Endodermal cell (in vitro differentiated cells): ENCODE data around the gene APOBR. TPM values are rescaled to one million over a fixed set of nuclear protein-coding genes. Genes with fewer than 3 reads are reported as not detected.
"Not testable (repeated sequence)": the region's sequence is repeated elsewhere in the genome, so short reads cannot be mapped to it uniquely, and the experiment has no call there.

ENCODE experiments used
- DNase-seq: peaks from one replicate; pipeline ENCODE4 v3.0.0-alpha.2; 2017
- H3K27ac ChIP-seq: 2 replicates; pipeline ENCODE4 v1.5.1; 2013; ENCODE audit warnings: mild to moderate bottlenecking, low read depth, low read length, moderate library complexity
- H3K27me3 ChIP-seq: 2 replicates; pipeline ENCODE4 v1.6.1; 2013; ENCODE audit warnings: mild to moderate bottlenecking, low read length, moderate library complexity; ENCODE audit not compliant: insufficient read depth, control insufficient read depth, poor library complexity, severe bottlenecking
- H3K36me3 ChIP-seq: 2 replicates; pipeline ENCODE4 v1.7.0; 2013; ENCODE audit warnings: mild to moderate bottlenecking, low read length, moderate library complexity; ENCODE audit not compliant: control insufficient read depth, insufficient read depth
- H3K4me1 ChIP-seq: one replicate; pipeline ENCODE4 v1.7.0; 2013; ENCODE audit warnings: low read length; ENCODE audit not compliant: control insufficient read depth, insufficient read depth
- H3K4me3 ChIP-seq: 2 replicates; pipeline ENCODE4 v1.5.1; 2013; ENCODE audit warnings: mild to moderate bottlenecking, low read length, moderate library complexity
- H3K9ac ChIP-seq: 2 replicates; pipeline ENCODE4 v1.6.1; 2013; ENCODE audit warnings: mild to moderate bottlenecking, low read length, moderate library complexity; ENCODE audit not compliant: poor library complexity, severe bottlenecking; ENCODE audit errors: extremely low read depth
- H3K9me3 ChIP-seq: 2 replicates; pipeline ENCODE4 v1.6.1; 2013; ENCODE audit warnings: mild to moderate bottlenecking, low read length, moderate library complexity; ENCODE audit not compliant: control insufficient read depth
- H3K27ac Mint-ChIP-seq: 2 replicates; pipeline ENCODE4 v1.8.0; 2020; ENCODE audit warnings: mixed read lengths
- H3K27me3 Mint-ChIP-seq: 2 replicates; pipeline ENCODE4 v1.8.0; 2021; ENCODE audit warnings: mild to moderate bottlenecking, mixed read lengths; ENCODE audit not compliant: insufficient read depth
- H3K36me3 Mint-ChIP-seq: 2 replicates; pipeline ENCODE4 v1.8.0; 2020; ENCODE audit warnings: low read depth, mixed read lengths
- H3K4me1 Mint-ChIP-seq: 2 replicates; pipeline ENCODE4 v1.8.0; 2020; ENCODE audit warnings: mixed read lengths
- H3K4me3 Mint-ChIP-seq: 2 replicates; pipeline ENCODE4 v1.8.0; 2020; ENCODE audit warnings: mild to moderate bottlenecking, moderate library complexity, mixed read lengths
- H3K9me3 Mint-ChIP-seq: 2 replicates; pipeline ENCODE4 v1.8.0; 2020; ENCODE audit warnings: mild to moderate bottlenecking, mixed read lengths
- WGBS, 2 experiments: methylation state at CpG; one replicate each; pipeline versions ENCODE4 v1.1.5 to v1.1.7; 2013; ENCODE audit warnings: missing lambda C conversion rate in 2 of 2, mixed read lengths in 1 of 2; ENCODE audit not compliant: insufficient coverage in 1 of 2, insufficient read length in 1 of 2; 5-methylcytosine and 5-hydroxymethylcytosine counted together
- total RNA-seq, 2 donors: library from RNA; stranded (reverse); fragmentation: NEBNext Ultra II Directional in 1 of 2; extraction: Animal tissue kit (Norgen Biotek cat#: 25700) in 1 of 2; gene quantifications; 2 replicates in 1 of 2; 3 replicates in 1 of 2; pipeline ENCODE4 v1.2.1, GENCODE V29; 2021
- TF ChIP-seq, protein P1 (sequence below): fragments of 200-600 bp; sonication (generic); conservative IDR thresholded peaks from 2 replicates; pipeline ENCODE4 v1.5.0; 2021; ENCODE audit warnings: antibody characterized with exemption, mild to moderate bottlenecking

The APOBR gene
- total RNA-seq, 2 donors from 2014 or later = not detected

DNA sequence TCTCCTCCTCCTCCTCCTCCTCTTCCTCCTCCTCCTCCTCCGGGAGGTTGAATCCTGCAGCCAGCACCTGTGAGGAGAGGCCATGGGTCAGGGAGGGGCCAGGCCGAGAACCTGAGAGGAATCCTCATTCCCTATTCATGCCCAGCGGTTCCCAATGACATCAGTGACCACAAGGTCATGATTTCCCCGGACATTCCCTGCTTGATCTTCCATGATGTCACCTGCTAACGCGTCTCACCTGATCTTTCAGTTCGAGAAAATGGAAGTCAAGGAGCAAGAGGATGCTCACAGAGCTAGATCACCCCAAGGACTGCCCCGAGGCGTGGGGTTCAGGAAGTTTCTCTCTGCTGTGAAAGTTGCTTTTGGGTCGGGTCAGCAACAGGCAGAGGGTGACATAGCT, 5.4 kb downstream of the APOBR start:
- no peak overlapping the region for H3K27ac ChIP-seq
- DNase-seq = no peak
- 84 to 86% methylated on average over 7 to 10 of the region's 10 CpGs for WGBS, 2 experiments
- H3K4me1 Mint-ChIP-seq = no peaks in the 10 kb centered on the region
- H3K36me3 Mint-ChIP-seq = no peaks in the 10 kb centered on the region
- no peak overlapping the region for H3K27ac Mint-ChIP-seq
- H3K4me1 ChIP-seq = no peaks in the 10 kb centered on the region
- H3K9me3 Mint-ChIP-seq = no peaks in the 10 kb centered on the region
- no peaks in the 10 kb centered on the region for H3K36me3 ChIP-seq
- peaks cover 6% of the 10 kb centered on the region for H3K27me3 Mint-ChIP-seq
- TF ChIP-seq, protein P1, sequence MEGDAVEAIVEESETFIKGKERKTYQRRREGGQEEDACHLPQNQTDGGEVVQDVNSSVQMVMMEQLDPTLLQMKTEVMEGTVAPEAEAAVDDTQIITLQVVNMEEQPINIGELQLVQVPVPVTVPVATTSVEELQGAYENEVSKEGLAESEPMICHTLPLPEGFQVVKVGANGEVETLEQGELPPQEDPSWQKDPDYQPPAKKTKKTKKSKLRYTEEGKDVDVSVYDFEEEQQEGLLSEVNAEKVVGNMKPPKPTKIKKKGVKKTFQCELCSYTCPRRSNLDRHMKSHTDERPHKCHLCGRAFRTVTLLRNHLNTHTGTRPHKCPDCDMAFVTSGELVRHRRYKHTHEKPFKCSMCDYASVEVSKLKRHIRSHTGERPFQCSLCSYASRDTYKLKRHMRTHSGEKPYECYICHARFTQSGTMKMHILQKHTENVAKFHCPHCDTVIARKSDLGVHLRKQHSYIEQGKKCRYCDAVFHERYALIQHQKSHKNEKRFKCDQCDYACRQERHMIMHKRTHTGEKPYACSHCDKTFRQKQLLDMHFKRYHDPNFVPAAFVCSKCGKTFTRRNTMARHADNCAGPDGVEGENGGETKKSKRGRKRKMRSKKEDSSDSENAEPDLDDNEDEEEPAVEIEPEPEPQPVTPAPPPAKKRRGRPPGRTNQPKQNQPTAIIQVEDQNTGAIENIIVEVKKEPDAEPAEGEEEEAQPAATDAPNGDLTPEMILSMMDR = no peak
- no peak overlapping the region for H3K4me3 ChIP-seq
- no peak overlapping the region for H3K9ac ChIP-seq
- H3K4me3 Mint-ChIP-seq = no peak overlapping the region
- no peaks in the 10 kb centered on the region for H3K9me3 ChIP-seq
- H3K27me3 ChIP-seq = no peaks in the 10 kb centered on the region

DNA sequence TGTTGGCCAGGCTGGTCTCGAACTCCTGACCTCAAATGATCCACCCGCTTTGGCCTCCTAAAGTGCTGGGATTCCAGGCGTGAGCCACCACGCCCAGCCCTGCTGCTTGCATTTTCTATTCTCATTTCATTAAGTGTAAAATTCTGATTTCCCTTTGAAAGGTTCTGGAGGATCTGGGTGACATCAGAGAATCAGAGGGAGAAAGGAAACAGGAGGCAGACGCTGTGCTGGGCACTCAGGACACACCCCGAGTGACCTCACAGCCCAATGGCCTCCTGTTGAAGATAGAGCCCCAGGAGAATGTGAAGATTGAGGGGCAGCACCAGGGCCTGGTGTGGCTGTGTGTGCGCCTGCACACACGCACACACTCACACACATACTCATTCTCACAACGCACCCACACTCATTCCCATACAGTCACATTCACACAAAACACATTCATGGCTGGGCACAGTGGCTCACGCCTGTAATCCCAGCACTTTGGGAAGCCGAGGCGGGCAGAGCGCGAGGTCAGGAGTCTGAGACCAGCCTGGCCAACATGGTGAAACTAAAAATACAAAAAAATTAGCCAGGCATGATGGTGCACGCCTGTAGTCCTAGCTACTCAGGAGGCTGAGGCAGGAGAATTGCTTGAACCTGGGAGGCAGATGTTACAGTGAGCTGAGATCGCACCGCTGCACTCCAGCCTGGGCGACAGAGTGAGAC, 6.2 kb downstream of the APOBR start:
- H3K27me3 ChIP-seq, H3K27ac Mint-ChIP-seq, H3K9me3 ChIP-seq, H3K9me3 Mint-ChIP-seq, H3K4me1 ChIP-seq, H3K36me3 Mint-ChIP-seq, H3K4me1 Mint-ChIP-seq, H3K27me3 Mint-ChIP-seq, H3K4me3 Mint-ChIP-seq, H3K4me3 ChIP-seq, DNase-seq, H3K9ac ChIP-seq, H3K27ac ChIP-seq, H3K36me3 ChIP-seq: not testable (repeated sequence)
- 87 to 91% methylated on average over 16 to 18 of the region's 18 CpGs for WGBS, 2 experiments

DNA sequence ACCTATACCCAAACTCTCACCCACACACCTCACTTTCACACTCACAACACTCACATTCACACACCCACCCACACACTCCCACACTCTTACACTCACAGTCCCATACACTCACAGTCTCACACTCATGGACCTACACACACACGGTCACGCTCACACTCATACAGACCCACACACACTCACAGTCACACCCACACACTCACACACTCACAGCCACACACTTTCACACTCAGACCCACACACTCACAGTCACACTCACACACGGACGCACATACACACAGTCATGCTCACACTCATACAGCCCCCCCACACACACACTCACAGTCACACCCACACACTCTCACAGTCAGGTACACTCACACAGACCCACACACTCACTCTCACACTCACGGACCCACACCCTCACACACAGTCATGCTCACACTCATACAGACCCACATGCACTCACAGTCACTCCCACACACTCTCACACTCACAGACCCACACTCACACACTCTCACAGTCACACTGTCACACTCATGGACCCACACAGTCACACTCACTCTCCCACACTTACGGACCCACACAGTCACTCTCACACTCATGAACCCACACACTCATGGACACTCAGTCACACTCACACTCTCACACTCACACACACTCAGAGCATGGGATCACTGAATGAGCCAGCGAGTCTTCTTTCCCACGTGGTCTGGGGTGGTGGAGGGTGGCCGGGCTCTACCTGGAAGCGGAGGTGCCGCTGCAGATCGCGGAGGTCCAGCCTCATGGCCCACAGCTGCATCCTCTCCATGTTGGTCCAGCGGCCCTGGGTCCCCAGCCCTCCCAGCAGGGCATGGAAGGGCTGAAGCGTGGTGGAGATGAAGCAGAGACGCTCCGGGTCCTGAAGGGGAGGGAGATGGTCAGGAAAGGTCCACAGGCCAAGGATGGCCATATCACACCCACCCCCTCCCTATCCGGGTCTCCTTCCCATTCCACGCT, 7.1 kb downstream of the APOBR start:
- WGBS, 2 experiments = 82 to 85% methylated on average over 8 to 19 of the region's 19 CpGs
- no peaks in the 10 kb centered on the region for H3K4me1 Mint-ChIP-seq

More for the DNA sequence above, 7.1 kb downstream of the APOBR start:
- Mint-ChIP-seq H3K9me3 (no peaks in the 10 kb centered on the region), H3K27me3 (peaks cover 12% of the 10 kb centered on the region), H3K4me3 (no peak overlapping the region), H3K36me3 (no peaks in the 10 kb centered on the region), H3K27ac (no peak overlapping the region)
- Histone ChIP-seq H3K4me3 (no peak overlapping the region), H3K36me3 (no peaks in the 10 kb centered on the region), H3K27me3 (no peaks in the 10 kb centered on the region), H3K9me3 (no peaks in the 10 kb centered on the region), H3K4me1 (no peaks in the 10 kb centered on the region), H3K27ac (no peak overlapping the region), H3K9ac (no peak overlapping the region)
- DNase-seq = no peak
- TF ChIP-seq, protein P1 = no peak
